Keratinocyte (primary cell): ENCODE data around the gene P3H2.

ENCODE experiments used
- EZH2 ChIP-seq: IDR thresholded peaks from one replicate; pipeline ENCODE4 v1.6.1; 2012; ENCODE audit warnings: inconsistent platforms, mild to moderate bottlenecking, low read length, moderate library complexity
- TF ChIP-seq, protein P1 (sequence below), 3 experiments: IDR thresholded peaks in 1 of 3; conservative IDR thresholded peaks in 1 of 3; optimal IDR thresholded peaks in 1 of 3; 2 replicates in 2 of 3; 3 replicates in 1 of 3; pipeline versions ENCODE3 to v1.5.1; 2011; ENCODE audit warnings: low read length in 3 of 3, mild to moderate bottlenecking in 3 of 3, moderate library complexity in 2 of 3, control low read depth in 1 of 3, inconsistent platforms in 1 of 3; ENCODE audit not compliant: insufficient read depth in 2 of 3; ENCODE audit errors: extremely low read depth in 1 of 3

- TF ChIP-seq, protein P1, sequence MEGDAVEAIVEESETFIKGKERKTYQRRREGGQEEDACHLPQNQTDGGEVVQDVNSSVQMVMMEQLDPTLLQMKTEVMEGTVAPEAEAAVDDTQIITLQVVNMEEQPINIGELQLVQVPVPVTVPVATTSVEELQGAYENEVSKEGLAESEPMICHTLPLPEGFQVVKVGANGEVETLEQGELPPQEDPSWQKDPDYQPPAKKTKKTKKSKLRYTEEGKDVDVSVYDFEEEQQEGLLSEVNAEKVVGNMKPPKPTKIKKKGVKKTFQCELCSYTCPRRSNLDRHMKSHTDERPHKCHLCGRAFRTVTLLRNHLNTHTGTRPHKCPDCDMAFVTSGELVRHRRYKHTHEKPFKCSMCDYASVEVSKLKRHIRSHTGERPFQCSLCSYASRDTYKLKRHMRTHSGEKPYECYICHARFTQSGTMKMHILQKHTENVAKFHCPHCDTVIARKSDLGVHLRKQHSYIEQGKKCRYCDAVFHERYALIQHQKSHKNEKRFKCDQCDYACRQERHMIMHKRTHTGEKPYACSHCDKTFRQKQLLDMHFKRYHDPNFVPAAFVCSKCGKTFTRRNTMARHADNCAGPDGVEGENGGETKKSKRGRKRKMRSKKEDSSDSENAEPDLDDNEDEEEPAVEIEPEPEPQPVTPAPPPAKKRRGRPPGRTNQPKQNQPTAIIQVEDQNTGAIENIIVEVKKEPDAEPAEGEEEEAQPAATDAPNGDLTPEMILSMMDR (optimal IDR thresholded peaks at IDR 0.05 in 1 of 3, IDR thresholded peaks at IDR 0.05 in 1 of 3, conservative IDR thresholded peaks at IDR 0.05 in 1 of 3; ENCODE audit: extremely low read depth in 1 of 3, insufficient read depth in 2 of 3, low read length in 3 of 3), result no peak
- no peak for TF ChIP-seq EZH2
Observed at GRCh38 chr3:189947068-189947467, 173.6 kb downstream of the P3H2 start.
